ENCODE results near the gene PTEN.

PTEN gene

GRCh38 chr10:87915989-87916388 is 52.6 kb downstream of the PTEN start:
- in situ Hi-C loops (cut with MboI; ENCODE audit: low sequenced_read_pairs): no loop called here

- in situ Hi-C loops (cut with MboI; ENCODE audit: low sequenced_read_pairs): no loop called here
Measured at GRCh38 chr10:87916515-87916914, 53.1 kb downstream of the PTEN start.

GRCh38 chr10:87918254-87918859 is 54.9 kb downstream of the PTEN start:
- in situ Hi-C loops (cut with MboI; ENCODE audit: low sequenced_read_pairs): no loop called here

GRCh38 chr10:87920538-87920937 is 57.1 kb downstream of the PTEN start:
- in situ Hi-C loops (cut with MboI; ENCODE audit: low sequenced_read_pairs): no loop called here

GRCh38 chr10:87921931-87922688 is 58.7 kb downstream of the PTEN start:
- in situ Hi-C loops (cut with MboI; ENCODE audit: low sequenced_read_pairs): no loop called here

- in situ Hi-C loops (cut with MboI; ENCODE audit: low sequenced_read_pairs): no loop called here
Measured at GRCh38 chr10:87923233-87923632, 59.8 kb downstream of the PTEN start.

- in situ Hi-C loops (cut with MboI; ENCODE audit: low sequenced_read_pairs): no loop called here
Measured at GRCh38 chr10:87925570-87925969, 62.1 kb downstream of the PTEN start.

GRCh38 chr10:87927091-87927490 is 63.7 kb downstream of the PTEN start:
- in situ Hi-C loops (cut with MboI; ENCODE audit: low sequenced_read_pairs): no loop called here

GRCh38 chr10:87928996-87929395 is 65.6 kb downstream of the PTEN start:
- in situ Hi-C loops (cut with MboI; ENCODE audit: low sequenced_read_pairs): no loop called here

- in situ Hi-C loops (cut with MboI; ENCODE audit: low sequenced_read_pairs): no loop called here
Measured at GRCh38 chr10:87930141-87930540, 66.7 kb downstream of the PTEN start.

GRCh38 chr10:87930934-87931835 is 67.8 kb downstream of the PTEN start:
- in situ Hi-C loops (cut with MboI; ENCODE audit: low sequenced_read_pairs): no loop called here

- in situ Hi-C loops (cut with MboI; ENCODE audit: low sequenced_read_pairs): no loop called here
Measured at GRCh38 chr10:87931836-87932230, 68.4 kb downstream of the PTEN start.

GRCh38 chr10:87935290-87936141 is 72.1 kb downstream of the PTEN start:
- in situ Hi-C loops (cut with MboI; ENCODE audit: low sequenced_read_pairs): no loop called here

GRCh38 chr10:87940210-87940609 is 76.8 kb downstream of the PTEN start:
- in situ Hi-C loops (cut with MboI; ENCODE audit: low sequenced_read_pairs): no loop called here

- in situ Hi-C loops (cut with MboI; ENCODE audit: low sequenced_read_pairs): no loop called here
Measured at GRCh38 chr10:87942884-87943527, 79.6 kb downstream of the PTEN start.

GRCh38 chr10:87945984-87946383 is 82.6 kb downstream of the PTEN start:
- in situ Hi-C loops (cut with MboI; ENCODE audit: low sequenced_read_pairs): no loop called here

GRCh38 chr10:87952612-87953011 is 89.2 kb downstream of the PTEN start:
- in situ Hi-C loops (cut with MboI; ENCODE audit: low sequenced_read_pairs): no loop called here

GRCh38 chr10:87956055-87956454 is 92.6 kb downstream of the PTEN start:
- in situ Hi-C loops (cut with MboI; ENCODE audit: low sequenced_read_pairs): no loop called here

- in situ Hi-C loops (cut with MboI; ENCODE audit: low sequenced_read_pairs): no loop called here
Measured at GRCh38 chr10:87957702-87958101, 94.3 kb downstream of the PTEN start.

GRCh38 chr10:87960230-87960629 is 96.8 kb downstream of the PTEN start:
- in situ Hi-C loops (cut with MboI; ENCODE audit: low sequenced_read_pairs): no loop called here

Data from hTERT RPE-1 (cell line).